ENCODE data around the gene RPS6KL1.

Gene RPS6KL1

GRCh38 chr14:74867673-74868072 lies 55.4 kb downstream of the RPS6KL1 start:
- H3K36me3 ChIP-seq (ENCODE audit: control insufficient read depth, low read depth, low read length), result no peaks in the 10 kb centered on the region
- H3K27ac ChIP-seq (ENCODE audit: low read length), result no peak overlapping the region
- H3K4me1 ChIP-seq (ENCODE audit: control insufficient read depth, low read depth, low read length), result no peaks in the 10 kb centered on the region
- no peak overlapping the region for H3K9ac ChIP-seq (ENCODE audit: low read length)
- no peaks in the 10 kb centered on the region for H3K9me3 ChIP-seq (ENCODE audit: control insufficient read depth, low read depth, low read length)
- H3K27me3 ChIP-seq (ENCODE audit: control insufficient read depth, insufficient read depth, low read length), result no peaks in the 10 kb centered on the region
- no peak overlapping the region for H3K4me3 ChIP-seq (ENCODE audit: low read length)

DNA sequence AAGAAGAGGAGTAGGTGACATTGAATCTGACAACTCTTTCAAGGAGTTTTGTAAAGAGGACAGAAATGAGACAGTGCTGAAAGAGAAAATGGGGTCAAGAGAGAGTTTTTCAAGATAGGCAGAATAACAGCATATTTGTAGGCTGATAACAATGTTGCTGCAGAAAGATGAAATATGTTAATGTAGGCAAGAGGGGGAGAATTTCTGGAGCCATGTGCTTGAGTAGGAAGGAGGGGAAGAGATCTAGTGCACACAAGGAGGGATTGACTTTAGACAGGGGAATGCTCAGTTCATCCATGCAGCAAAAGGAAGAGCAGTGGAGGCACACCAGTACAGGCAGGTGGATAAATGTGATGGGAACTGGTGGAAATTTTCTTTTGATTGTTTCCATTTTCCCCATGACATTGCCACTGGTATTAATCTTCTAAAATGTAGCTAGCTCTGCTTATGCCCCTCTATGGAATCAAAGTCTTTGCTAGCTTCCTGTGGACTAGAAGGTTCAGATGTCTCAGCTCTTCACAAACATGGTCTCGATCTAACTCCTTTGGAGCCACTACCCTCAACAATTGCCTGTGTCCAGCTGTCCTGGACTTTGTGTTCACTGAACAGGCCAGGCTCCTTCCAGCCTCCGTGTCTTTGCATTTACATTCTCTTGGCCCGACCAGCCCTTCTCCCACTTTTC lies 56.2 kb downstream of the RPS6KL1 start:
- Histone ChIP-seq H3K27me3 (ENCODE audit: control insufficient read depth, insufficient read depth, low read length) (no peaks in the 10 kb centered on the region), H3K4me3 (ENCODE audit: low read length) (no peak overlapping the region), H3K9ac (ENCODE audit: low read length) (no peak overlapping the region), H3K36me3 (ENCODE audit: control insufficient read depth, low read depth, low read length) (no peaks in the 10 kb centered on the region), H3K9me3 (ENCODE audit: control insufficient read depth, low read depth, low read length) (no peaks in the 10 kb centered on the region), H3K4me1 (ENCODE audit: control insufficient read depth, low read depth, low read length) (no peaks in the 10 kb centered on the region), H3K27ac (ENCODE audit: low read length) (no peak overlapping the region)

DNA sequence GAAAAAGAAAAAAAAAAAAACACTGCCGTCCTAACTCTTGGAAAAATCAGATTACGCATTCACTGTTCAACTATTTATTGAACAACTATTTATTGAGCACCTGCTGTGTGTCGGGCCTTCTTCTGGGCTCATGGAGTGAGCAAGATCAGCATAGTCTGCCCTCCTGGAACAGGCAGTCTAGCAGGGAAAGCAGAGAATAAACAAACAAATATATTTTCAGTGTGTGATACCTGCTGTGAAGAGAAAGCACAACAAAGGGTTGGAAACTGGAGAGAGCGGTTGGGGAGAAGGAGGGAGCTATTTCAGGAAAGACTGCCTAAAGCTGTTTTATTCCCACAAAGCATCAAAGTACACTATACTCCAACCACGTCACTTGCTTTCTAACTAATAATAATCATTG lies 57.9 kb downstream of the RPS6KL1 start:
- Histone ChIP-seq H3K27me3 (ENCODE audit: control insufficient read depth, insufficient read depth, low read length) (no peaks in the 10 kb centered on the region), H3K27ac (ENCODE audit: low read length) (no peak overlapping the region), H3K9me3 (ENCODE audit: control insufficient read depth, low read depth, low read length) (no peaks in the 10 kb centered on the region), H3K9ac (ENCODE audit: low read length) (no peak overlapping the region), H3K4me1 (ENCODE audit: control insufficient read depth, low read depth, low read length) (peaks cover 4% of the 10 kb centered on the region), H3K36me3 (ENCODE audit: control insufficient read depth, low read depth, low read length) (no peaks in the 10 kb centered on the region), H3K4me3 (ENCODE audit: low read length) (no peak overlapping the region)

- H3K4me1 ChIP-seq (ENCODE audit: control insufficient read depth, low read depth, low read length), result peaks cover 4% of the 10 kb centered on the region
- H3K27me3 ChIP-seq (ENCODE audit: control insufficient read depth, insufficient read depth, low read length), result no peaks in the 10 kb centered on the region
- H3K27ac ChIP-seq (ENCODE audit: low read length), result no peak overlapping the region
- H3K9me3 ChIP-seq (ENCODE audit: control insufficient read depth, low read depth, low read length), result no peaks in the 10 kb centered on the region
- H3K9ac ChIP-seq (ENCODE audit: low read length), result no peak overlapping the region
- no peak overlapping the region for H3K4me3 ChIP-seq (ENCODE audit: low read length)
- H3K36me3 ChIP-seq (ENCODE audit: control insufficient read depth, low read depth, low read length), result no peaks in the 10 kb centered on the region
Observed at GRCh38 chr14:74864198-74864597, 58.9 kb downstream of the RPS6KL1 start.

DNA sequence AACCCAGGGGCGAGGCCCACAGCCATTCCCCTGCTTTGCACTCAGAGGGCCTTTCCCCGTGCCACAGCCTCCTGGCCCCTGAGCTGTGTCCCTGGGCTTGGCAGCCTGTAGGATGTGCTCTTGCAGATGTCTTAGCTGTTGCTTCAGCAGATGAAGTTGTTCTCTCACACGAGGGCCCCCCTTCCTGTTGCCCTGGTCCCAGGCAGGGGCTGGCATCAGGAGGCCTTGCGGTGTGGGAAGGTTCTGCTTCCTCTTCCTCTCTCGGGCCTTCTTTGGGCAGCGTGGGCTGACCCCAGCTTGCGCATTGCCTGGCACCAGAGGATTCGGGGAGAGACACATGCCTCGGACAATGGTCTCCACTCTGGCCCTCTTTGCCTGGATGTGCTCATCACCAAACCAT lies 59.8 kb downstream of the RPS6KL1 start:
- Histone ChIP-seq H3K27ac (ENCODE audit: low read length) (no peak overlapping the region), H3K4me3 (ENCODE audit: low read length) (no peak overlapping the region), H3K36me3 (ENCODE audit: control insufficient read depth, low read depth, low read length) (no peaks in the 10 kb centered on the region), H3K27me3 (ENCODE audit: control insufficient read depth, insufficient read depth, low read length) (no peaks in the 10 kb centered on the region), H3K4me1 (ENCODE audit: control insufficient read depth, low read depth, low read length) (peaks cover 4% of the 10 kb centered on the region), H3K9ac (ENCODE audit: low read length) (no peak overlapping the region), H3K9me3 (ENCODE audit: control insufficient read depth, low read depth, low read length) (no peaks in the 10 kb centered on the region)

DNA sequence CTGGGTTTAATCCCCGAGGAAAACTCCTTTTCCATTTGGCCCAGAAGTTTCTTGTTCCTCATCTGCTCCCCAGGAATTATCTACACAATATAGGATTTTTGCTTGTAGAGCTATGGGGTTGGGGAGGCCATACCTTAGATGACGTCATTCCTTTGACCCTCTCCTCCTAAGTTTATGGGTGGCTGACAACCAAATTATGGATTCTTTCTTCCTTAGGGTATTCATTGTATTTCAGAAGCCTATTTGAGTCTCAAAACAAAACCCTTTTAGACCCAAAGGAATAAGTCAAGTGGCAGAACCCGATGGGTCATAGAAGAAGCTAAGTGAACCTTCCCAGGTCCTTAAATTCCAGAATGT lies 61.3 kb downstream of the RPS6KL1 start:
- H3K9ac ChIP-seq (ENCODE audit: low read length), result no peak overlapping the region
- H3K36me3 ChIP-seq (ENCODE audit: control insufficient read depth, low read depth, low read length), result no peaks in the 10 kb centered on the region
- H3K4me3 ChIP-seq (ENCODE audit: low read length), result no peak overlapping the region
- no peaks in the 10 kb centered on the region for H3K9me3 ChIP-seq (ENCODE audit: control insufficient read depth, low read depth, low read length)
- peaks cover 4% of the 10 kb centered on the region for H3K4me1 ChIP-seq (ENCODE audit: control insufficient read depth, low read depth, low read length)
- H3K27ac ChIP-seq (ENCODE audit: low read length), result no peak overlapping the region
- H3K27me3 ChIP-seq (ENCODE audit: control insufficient read depth, insufficient read depth, low read length), result no peaks in the 10 kb centered on the region

GRCh38 chr14:74860899-74861733 lies 61.9 kb downstream of the RPS6KL1 start:
- Histone ChIP-seq H3K9ac (ENCODE audit: low read length) (no peak overlapping the region), H3K27me3 (ENCODE audit: control insufficient read depth, insufficient read depth, low read length) (no peaks in the 10 kb centered on the region), H3K4me3 (ENCODE audit: low read length) (no peak overlapping the region), H3K9me3 (ENCODE audit: control insufficient read depth, low read depth, low read length) (no peaks in the 10 kb centered on the region), H3K36me3 (ENCODE audit: control insufficient read depth, low read depth, low read length) (no peaks in the 10 kb centered on the region), H3K4me1 (ENCODE audit: control insufficient read depth, low read depth, low read length) (peaks cover 4% of the 10 kb centered on the region), H3K27ac (ENCODE audit: low read length) (no peak overlapping the region)

- no peak overlapping the region for H3K27ac ChIP-seq (ENCODE audit: low read length)
- no peaks in the 10 kb centered on the region for H3K27me3 ChIP-seq (ENCODE audit: control insufficient read depth, insufficient read depth, low read length)
- H3K36me3 ChIP-seq (ENCODE audit: control insufficient read depth, low read depth, low read length), result no peaks in the 10 kb centered on the region
- H3K9me3 ChIP-seq (ENCODE audit: control insufficient read depth, low read depth, low read length), result no peaks in the 10 kb centered on the region
- H3K9ac ChIP-seq (ENCODE audit: low read length), result no peak overlapping the region
- no peak overlapping the region for H3K4me3 ChIP-seq (ENCODE audit: low read length)
- peaks cover 4% of the 10 kb centered on the region for H3K4me1 ChIP-seq (ENCODE audit: control insufficient read depth, low read depth, low read length)
Observed at GRCh38 chr14:74859757-74860552, 63.1 kb downstream of the RPS6KL1 start.

DNA sequence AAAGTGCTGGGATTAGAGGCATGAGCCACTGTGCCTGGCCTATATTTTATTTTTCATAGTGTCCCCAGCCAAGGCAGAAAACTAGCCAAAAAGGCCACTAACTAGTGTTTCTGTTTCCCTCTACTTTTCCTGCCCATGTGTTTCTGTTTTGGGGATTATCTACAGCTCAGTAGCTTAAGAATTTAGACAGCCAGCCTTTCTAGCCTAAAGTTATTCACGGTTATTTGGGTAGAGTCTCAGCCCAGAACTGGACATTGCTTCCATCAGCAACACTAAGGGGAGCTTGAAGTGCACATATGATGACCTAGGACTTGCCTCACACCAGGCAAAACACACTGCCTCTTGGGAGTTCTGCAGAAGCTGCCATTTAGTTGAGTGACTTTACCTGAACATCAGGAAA lies 65.0 kb downstream of the RPS6KL1 start:
- Histone ChIP-seq H3K4me3 (ENCODE audit: low read length) (no peak overlapping the region), H3K9me3 (ENCODE audit: control insufficient read depth, low read depth, low read length) (no peaks in the 10 kb centered on the region), H3K9ac (ENCODE audit: low read length) (no peak overlapping the region), H3K36me3 (ENCODE audit: control insufficient read depth, low read depth, low read length) (no peaks in the 10 kb centered on the region), H3K27me3 (ENCODE audit: control insufficient read depth, insufficient read depth, low read length) (no peaks in the 10 kb centered on the region), H3K4me1 (ENCODE audit: control insufficient read depth, low read depth, low read length) (peaks cover 4% of the 10 kb centered on the region), H3K27ac (ENCODE audit: low read length) (no peak overlapping the region)

DNA sequence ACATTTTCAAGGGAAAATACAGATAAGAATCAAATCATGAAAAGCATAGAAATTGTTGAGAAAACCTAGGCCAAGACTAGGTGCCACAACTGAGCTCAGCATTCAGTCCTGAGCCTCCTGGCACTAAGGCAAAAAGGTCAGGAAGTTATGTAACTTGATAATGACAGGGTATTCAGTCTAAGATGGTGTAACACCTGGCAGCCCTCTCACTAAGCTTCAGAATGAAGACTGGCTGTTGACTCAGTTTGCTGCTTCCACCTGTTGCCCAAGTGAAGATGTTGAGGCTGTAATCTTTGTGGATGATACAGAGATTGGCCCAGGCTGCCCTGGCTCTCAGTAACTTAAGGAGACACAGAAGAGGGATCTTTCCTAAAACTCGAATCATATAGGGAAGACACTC lies 66.7 kb downstream of the RPS6KL1 start:
- no peaks in the 10 kb centered on the region for H3K27me3 ChIP-seq (ENCODE audit: control insufficient read depth, insufficient read depth, low read length)
- H3K36me3 ChIP-seq (ENCODE audit: control insufficient read depth, low read depth, low read length), result no peaks in the 10 kb centered on the region
- H3K9ac ChIP-seq (ENCODE audit: low read length), result no peak overlapping the region
- H3K4me3 ChIP-seq (ENCODE audit: low read length), result no peak overlapping the region
- H3K27ac ChIP-seq (ENCODE audit: low read length), result no peak overlapping the region
- H3K9me3 ChIP-seq (ENCODE audit: control insufficient read depth, low read depth, low read length), result no peaks in the 10 kb centered on the region
- H3K4me1 ChIP-seq (ENCODE audit: control insufficient read depth, low read depth, low read length), result peaks cover 4% of the 10 kb centered on the region

- Histone ChIP-seq H3K27me3 (ENCODE audit: control insufficient read depth, insufficient read depth, low read length) (no peaks in the 10 kb centered on the region), H3K27ac (ENCODE audit: low read length) (no peak overlapping the region)
Observed at GRCh38 chr14:74855945-74856344, 67.1 kb downstream of the RPS6KL1 start.

More at GRCh38 chr14:74855945-74856344, 67.1 kb downstream of the RPS6KL1 start:
- Histone ChIP-seq H3K9ac (ENCODE audit: low read length) (no peak overlapping the region), H3K36me3 (ENCODE audit: control insufficient read depth, low read depth, low read length) (no peaks in the 10 kb centered on the region), H3K4me3 (ENCODE audit: low read length) (no peak overlapping the region), H3K4me1 (ENCODE audit: control insufficient read depth, low read depth, low read length) (no peaks in the 10 kb centered on the region), H3K9me3 (ENCODE audit: control insufficient read depth, low read depth, low read length) (no peaks in the 10 kb centered on the region)
